GM12874 (cell line): ENCODE measurements around the gene USP35.

Source experiments
- TF ChIP-seq, protein P1 (sequence below): IDR thresholded peaks from 2 replicates; pipeline ENCODE4 v1.5.1; 2011; ENCODE audit warnings: low read depth, mild to moderate bottlenecking, control low read depth, low read length, moderate library complexity; ENCODE audit not compliant: insufficient read depth

Gene USP35

DNA sequence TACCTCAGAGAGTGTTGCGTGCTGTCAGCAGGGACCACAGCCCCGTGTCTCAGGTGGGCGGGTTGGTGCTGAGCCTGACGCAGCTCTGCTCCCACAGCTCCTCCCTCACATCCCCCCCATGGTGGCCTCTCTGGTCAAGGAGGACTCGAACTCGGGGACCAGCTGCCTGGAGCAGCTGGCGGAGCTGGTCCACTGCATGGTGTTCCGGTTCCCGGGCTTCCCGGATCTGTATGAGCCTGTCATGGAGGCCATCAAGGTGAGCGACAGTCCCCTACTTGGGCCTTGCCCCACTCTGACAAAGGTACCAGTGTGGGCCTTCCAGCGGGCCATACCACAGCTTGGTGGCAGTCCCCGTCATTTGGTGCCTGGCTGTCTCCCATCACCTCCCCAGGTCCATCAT lies 11.8 kb downstream of the USP35 start:
- TF ChIP-seq, protein P1, sequence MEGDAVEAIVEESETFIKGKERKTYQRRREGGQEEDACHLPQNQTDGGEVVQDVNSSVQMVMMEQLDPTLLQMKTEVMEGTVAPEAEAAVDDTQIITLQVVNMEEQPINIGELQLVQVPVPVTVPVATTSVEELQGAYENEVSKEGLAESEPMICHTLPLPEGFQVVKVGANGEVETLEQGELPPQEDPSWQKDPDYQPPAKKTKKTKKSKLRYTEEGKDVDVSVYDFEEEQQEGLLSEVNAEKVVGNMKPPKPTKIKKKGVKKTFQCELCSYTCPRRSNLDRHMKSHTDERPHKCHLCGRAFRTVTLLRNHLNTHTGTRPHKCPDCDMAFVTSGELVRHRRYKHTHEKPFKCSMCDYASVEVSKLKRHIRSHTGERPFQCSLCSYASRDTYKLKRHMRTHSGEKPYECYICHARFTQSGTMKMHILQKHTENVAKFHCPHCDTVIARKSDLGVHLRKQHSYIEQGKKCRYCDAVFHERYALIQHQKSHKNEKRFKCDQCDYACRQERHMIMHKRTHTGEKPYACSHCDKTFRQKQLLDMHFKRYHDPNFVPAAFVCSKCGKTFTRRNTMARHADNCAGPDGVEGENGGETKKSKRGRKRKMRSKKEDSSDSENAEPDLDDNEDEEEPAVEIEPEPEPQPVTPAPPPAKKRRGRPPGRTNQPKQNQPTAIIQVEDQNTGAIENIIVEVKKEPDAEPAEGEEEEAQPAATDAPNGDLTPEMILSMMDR = no peak

DNA sequence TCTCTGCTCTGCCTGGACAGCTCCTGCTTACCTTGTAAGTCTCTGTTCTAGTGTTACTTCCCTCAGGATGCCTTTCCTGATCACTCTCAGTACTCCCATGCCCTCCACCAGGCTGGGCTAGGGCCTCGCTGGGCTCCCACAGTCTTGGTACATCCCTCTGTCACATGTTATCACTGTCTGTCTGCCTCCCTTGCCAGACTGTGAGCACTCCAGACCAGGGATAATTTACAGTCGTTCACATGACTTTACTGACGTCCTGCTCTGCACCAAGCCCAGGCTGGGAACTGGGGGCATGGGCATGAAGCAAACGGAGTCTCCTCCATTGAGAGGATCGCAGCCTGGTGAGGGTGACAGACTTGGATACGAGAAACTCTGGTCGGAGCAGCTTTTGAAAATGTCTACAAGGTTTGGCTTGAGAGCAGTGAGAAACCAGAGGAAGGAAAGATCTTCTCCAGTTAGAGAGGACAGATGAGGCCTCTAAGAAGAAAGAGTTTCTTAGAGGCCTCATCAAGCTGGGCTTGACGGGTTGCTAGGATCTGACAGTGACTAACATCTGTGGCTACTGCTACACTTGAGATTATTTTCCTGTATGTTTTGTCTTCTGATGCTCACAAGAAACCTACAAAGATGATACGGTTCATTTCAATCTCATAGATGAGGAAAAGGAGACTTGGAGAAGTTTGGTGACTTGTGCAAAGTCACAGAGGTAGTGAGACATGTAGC lies 12.5 kb downstream of the USP35 start:
- TF ChIP-seq, protein P1 = no peak

- TF ChIP-seq, protein P1 = no peak
Measured at GRCh38 chr11:78202733-78203167, 14.0 kb downstream of the USP35 start.

- TF ChIP-seq, protein P1 = no peak
Measured at GRCh38 chr11:78203184-78203583, 14.5 kb downstream of the USP35 start.

- TF ChIP-seq, protein P1 = no peak
Measured at GRCh38 chr11:78205256-78205655, 16.5 kb downstream of the USP35 start.

DNA sequence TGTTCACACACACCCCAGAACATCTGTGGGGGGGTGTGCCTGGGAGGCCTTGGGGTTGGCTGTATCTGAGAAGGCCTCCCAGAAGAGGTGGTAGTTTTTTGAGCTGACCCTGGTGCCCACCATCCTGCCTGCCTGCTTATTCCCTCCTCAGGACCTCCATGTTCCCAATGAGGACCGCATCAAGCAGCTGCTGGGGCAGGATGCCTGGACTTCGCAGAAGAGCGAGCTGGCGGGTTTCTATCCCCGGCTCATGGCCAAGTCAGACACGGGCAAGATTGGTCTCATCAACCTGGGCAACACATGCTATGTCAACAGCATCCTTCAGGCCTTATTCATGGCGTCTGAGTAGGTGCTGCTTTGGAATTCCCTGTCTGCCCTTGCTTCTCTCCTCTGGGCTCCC lies 17.0 kb downstream of the USP35 start:
- TF ChIP-seq, protein P1 = no peak

DNA sequence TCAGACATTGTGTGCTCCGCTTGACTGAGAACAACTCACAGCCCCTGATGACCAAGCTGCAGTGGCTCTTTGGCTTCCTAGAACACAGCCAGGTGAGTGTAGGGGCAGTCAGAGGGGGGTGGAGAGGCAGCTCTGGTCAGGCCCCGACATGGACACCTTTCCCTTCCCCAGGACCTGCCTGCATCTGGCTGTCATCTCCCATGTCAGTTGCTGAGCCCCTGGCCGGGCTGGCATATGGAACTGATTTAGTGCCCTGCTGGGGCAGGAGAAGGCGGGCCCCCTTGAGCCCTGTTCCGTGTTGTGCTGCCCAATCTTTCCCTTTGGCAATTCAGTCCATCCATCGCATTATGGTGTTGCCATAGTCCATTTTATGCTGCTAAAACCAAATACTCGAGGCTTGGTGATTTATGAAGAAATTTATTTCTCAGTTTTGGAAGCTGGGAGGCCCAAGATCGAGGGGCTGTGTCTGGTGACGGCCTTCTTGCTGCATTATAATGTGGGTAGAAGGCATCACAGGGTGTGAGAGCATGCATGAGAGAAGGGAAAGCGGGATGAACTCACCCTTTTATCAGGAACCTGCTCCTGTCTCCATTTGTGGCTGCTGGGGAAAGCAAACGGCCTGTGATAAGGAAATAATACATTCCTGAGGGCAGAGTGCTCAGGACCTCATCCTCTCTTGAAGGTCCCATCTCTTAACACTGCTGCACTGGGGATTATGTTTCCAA lies 19.0 kb downstream of the USP35 start:
- TF ChIP-seq, protein P1 = no peak
